Fibroblast of mammary gland (primary cell): ENCODE data around the gene SLC12A9.

Source experiments
- DNase-seq: peaks from one replicate; pipeline ENCODE4 v3.0.0-alpha.2; 2010; ENCODE audit warnings: low read depth
- H3K4me3 ChIP-seq: 2 replicates; pipeline ENCODE4 v1.5.1; 2011; ENCODE audit warnings: low read depth, mild to moderate bottlenecking, low read length, moderate library complexity; ENCODE audit not compliant: control insufficient read depth
- CTCF ChIP-seq: conservative IDR thresholded peaks from 2 replicates; pipeline ENCODE4 v1.5.1; 2011; ENCODE audit warnings: low read depth, low read length, inconsistent platforms; ENCODE audit not compliant: control insufficient read depth, insufficient read depth

Gene SLC12A9

DNA sequence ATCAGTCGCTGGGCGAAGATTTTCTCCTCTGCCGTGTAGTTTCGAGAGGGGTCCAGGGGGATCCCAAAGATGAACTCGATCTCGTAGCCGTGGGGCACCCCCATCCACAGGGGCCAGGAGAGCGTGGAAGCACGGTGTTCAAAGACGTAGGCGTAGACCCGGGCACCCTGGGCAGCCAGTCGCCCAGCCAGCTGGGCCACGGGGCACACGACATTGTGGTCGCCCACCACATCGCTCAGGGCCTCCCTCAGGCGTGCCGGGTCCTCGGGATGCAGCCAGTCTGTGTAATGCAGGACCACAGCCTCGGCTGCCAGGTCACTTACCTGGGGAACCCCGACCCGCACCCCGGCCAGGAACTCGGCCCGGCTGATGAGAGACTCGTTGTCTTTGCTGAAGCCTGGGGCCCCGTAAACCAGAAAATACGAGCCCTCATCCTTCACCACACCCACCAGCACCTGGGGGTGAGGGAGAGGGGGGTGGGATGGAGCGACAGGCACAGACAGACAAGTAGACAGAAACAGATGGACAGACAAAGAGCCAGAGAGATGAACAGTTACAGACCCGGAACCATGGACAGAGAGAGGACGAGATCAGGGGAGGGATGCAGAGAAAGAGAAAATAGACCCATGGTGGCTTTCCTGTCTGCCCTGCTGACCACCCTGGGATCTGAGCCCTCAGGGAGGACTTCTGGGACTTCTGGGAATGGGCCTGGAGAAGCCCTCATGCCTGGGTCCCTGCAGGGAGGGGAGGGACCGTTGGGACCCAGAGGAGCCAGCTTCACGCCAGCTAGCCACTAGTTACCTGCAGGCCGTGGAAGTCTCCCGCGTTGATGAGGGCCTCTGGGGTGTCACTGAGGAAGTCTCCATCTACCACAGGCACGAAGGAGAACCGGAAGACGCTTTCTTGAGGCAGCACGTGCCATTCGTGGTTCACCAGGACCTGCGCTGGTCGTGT is 40.1 kb downstream of the SLC12A9 start:
- no peak for DNase-seq
- H3K4me3 ChIP-seq, result no peak overlapping the region
- no peak for TF ChIP-seq CTCF

DNA sequence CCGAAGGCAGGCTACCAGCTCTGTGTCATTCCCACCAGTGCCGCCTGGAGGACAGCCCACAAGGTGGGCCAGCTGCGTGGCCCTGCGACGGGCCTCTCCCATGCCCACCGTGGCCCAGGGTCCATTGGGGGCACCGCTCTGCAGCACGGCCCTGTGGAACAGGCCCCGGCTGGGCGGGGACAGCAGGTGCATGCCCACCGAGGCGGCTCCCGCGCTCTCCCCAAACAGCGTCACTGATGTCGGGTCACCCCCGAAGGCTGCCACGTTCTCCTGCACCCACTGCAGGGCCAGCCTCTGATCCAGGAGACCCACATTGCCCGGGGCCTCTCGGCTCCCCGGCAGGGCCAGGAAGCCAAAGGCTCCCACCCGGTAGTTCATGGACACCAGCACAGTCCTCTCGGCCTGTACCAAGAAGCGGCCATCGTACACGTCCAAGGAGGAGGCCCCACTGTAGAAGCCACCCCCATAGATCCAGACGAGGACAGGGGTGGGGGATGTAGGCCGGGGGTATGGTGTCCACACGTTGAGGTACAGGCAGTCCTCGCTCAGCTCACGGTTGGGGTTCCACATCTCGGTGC is 40.9 kb downstream of the SLC12A9 start:
- TF ChIP-seq CTCF, result no peak
- no peak for DNase-seq
- no peak overlapping the region for H3K4me3 ChIP-seq

- H3K4me3 ChIP-seq, result no peak overlapping the region
- no peak for DNase-seq
- no peak for TF ChIP-seq CTCF
These were observed 41.6 kb downstream of the SLC12A9 start for GRCh38 chr7:100893910-100894721.

DNA sequence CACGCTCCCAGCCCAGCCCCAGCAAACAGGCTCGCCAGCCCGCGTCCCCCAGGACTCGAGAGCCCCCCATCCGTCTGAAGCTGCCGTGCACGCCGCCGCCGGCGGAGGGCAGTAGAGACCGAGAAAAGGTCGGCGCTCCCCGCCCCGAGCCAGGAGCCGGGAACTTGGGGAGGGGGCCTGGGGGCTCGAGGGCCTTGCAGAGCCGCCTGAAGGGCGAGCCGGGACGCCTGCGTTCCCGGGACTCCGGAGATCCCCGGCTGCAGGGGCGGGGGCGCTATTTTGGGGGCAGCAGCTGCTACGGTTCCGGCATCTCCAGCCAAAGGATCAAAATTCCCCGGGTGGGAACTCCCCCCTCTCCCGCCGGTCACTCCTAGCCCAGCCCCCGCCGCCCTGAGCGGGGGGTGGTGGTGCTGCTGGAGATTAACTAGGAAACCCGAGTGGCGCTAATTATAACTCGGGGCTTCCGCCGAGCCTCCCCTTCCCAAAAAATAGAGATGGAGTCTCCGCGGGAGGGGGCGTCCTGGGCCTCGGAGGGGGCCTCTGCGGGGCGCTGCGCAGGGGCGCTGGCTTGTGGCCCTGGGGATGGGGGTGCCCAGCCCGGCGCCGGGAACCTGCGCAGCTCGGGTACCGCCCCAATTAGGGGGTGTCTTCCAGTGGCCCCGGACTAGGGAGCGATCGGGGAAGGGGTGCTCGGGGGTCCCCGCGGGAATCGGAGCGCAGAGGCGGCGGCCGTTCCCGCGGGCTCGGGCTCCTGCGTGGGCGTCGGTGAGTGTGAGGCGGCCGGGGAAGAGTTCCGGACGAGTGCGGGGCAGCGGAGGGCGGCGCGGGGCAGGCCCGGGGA is 42.6 kb downstream of the SLC12A9 start:
- H3K4me3 ChIP-seq, result peak overlapping the region; percentile 23
- DNase-seq, result no peak
- TF ChIP-seq CTCF, result peak; percentile 48

- TF ChIP-seq CTCF, result no peak
- peak within 1 kb of the TSS; percentile 23 for H3K4me3 ChIP-seq
- DNase-seq, result no peak
These were observed 43.1 kb downstream of the SLC12A9 start, which contains the start of gene ACHE for GRCh38 chr7:100895701-100895955. TSS of gene ACHE (minus strand) at chr7:100895888. CDS start at chr7:100894232, 1,656 bp downstream.
